Activated CD4-positive, CD25-positive, alpha-beta regulatory T cell treated with anti-CD3 and anti-CD28 coated beads, Interleukin-2, amount 50 U/mL, for 16 hours (primary cell): ENCODE results near the gene IFT172.
"Not testable (repeated sequence)": the region's sequence is repeated elsewhere in the genome, so short reads cannot be mapped to it uniquely, and the experiment has no call there.

ENCODE experiments used
- DNase-seq: peaks from one replicate; pipeline ENCODE4 v3.0.0-alpha.2; 2020; ENCODE audit warnings: low read depth, low spot score

The IFT172 gene

GRCh38 chr2:27489498-27490397 lies at the start of gene IFT172:
TSS of gene IFT172 (minus strand) at chr2:27489743. CDS start at chr2:27489653, 90 bp downstream.
- peak; percentile 98 for DNase-seq

GRCh38 chr2:27538839-27539450 lies 49.4 kb upstream of the IFT172 start:
- not testable (repeated sequence) for DNase-seq

DNA sequence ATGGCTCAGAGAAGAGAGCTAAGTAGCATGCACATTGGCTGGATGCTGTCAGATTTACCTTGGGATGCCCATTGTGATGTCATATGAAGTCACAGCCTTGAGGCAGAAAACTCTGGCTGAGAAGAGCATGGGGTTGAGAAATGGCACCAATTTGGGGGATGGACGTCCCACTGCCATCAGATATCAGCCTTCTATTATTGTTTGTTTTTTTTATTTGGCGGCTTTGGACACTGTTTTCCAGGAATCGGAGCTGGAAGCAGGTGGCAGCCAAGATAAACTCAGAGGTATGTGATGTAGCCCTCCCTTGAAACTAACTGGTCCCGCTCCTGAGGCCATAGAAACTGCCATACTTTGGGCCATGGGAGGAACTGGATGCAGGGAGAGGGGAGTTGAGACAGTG lies 47.7 kb upstream of the IFT172 start:
- no peak for DNase-seq

GRCh38 chr2:27531983-27532382 lies 42.4 kb upstream of the IFT172 start:
- DNase-seq = no peak

DNA sequence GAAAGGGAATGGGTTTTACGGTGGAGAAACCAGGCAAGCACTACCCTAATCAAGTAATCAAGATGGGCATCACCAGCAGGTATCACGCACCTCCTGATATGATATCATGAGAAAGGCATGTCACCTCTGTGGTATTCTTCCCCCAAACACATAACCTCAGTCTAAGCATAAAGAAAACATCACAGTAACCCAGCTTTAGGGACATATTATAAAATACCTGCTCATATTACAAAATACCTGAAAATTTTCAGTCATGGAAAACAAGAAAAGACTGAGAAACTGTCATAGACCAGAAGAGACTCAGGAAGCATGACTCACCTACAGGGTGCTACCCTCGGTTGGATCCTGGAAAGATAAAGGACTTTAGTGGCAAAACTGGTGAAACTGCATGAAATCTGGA lies 37.6 kb upstream of the IFT172 start:
- DNase-seq = no peak

DNA sequence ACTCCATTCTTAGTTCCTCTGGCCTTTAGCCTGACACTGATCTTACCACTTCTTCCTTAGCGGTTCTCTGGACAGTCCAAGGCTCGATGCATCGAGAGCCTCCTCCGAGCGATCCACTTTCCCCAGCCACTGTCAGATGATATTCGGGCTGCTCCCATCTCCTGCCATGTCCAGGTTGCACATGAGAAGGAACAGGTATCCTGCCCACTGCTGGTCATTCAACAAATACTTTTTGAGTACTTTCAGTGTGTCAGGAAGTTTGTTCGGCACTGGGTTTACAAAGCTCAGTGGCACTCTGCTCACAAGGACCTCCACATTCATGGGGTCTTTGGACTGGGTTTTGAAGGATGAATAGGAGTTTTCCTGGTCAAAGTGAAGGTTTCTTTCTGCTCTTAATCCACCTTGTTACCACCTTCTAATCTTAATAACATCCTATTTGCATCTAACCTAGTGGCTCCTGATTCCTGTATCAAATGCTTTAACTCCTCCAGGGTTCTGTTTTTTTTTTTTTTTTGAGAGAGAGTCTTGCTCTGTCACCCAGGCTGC lies 32.9 kb upstream of the IFT172 start:
- DNase-seq = no peak

DNA sequence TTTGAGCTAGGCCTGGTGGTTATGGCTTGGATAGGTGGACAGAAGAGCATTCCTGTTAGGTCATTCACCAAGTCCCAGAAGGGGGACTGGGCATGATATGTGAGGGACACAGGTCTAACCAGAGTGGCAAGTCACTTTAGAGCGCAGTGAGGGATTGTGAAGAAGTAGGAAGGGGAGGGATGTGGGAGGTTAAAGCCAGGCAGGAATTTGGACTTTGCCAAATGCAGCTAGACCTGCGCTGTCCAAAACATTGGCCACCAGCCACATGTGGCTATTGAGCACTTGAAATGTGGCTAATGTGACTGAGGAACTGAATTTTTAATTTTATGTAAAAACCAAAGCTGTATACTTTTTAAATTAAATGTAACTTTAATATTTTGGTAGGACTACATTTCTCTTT lies 30.8 kb upstream of the IFT172 start:
- DNase-seq = no peak

GRCh38 chr2:27518782-27519113 lies 29.2 kb upstream of the IFT172 start:
- DNase-seq = no peak

DNA sequence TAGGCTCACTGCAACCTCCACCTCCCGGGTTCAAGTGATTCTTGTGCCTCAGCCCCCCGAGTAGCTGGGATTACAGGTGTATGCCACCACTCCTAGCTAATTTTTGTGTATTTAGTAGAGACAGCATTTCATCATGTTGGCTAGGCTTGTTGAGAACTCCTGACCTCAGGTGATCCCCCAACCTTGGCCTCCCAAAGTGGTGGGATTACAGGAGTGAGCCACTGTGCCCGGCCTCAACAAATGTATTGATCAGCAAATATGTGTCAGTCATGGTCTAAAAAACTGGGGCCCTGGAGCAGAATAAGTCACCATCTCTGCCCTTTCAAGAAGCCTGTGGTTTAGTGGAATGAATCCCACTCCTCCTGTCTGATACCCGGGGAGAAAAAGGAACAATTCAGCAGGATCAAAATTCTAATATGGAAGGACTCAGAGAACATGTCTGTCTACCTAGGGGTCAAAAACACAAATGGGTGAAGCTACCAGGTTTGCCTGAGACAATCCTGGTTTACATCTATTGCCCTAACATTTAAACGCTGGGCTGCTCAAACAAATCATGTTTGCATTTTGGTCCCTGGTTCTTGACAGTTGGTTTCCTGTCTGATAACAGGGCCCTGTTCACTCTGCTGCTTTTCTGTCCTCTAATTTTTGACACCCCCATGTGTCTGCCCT lies 28.7 kb upstream of the IFT172 start:
- DNase-seq = no peak

DNA sequence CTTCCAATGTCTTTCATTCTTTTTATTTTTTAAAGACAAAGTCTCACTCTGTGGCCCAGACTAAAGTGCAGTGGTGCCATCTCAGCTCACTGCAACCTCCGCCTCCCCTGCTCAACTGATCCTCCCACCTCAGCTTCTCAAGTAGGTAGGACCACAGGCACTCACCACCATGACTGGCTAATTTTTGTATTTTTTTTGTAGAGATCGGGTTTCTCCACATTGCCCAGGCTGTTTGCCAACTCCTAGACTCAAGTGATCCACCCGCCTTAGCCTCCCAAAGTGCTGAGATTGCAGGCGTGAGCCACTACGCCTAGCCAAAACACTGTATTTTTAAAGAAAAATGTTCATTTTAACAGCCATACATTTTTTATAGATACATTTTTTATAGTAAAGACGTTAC lies 19.8 kb upstream of the IFT172 start:
- DNase-seq = no peak

GRCh38 chr2:27507293-27507692 lies 17.8 kb upstream of the IFT172 start:
- no peak for DNase-seq

DNA sequence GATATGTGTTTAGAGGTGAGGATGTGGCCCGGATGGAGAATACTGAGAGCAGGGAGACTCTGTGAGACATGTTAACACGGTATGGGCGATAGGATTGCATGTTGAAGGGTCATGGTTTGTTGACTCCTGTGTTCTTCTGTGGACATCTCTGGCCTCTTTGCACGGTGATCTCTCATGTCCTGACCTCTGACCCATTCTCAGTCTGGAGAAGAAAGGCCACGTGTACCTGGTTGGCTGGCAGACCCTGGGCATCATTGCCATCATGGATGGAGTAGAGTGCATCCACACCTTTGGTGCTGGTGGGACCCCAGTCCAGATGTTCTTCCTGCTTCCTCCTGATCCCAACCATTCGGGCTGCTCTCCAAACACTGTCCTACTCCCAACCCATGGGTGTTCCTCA lies 17.0 kb upstream of the IFT172 start:
- no peak for DNase-seq

- DNase-seq = no peak
Observed at GRCh38 chr2:27502142-27502541, 12.6 kb upstream of the IFT172 start.

DNA sequence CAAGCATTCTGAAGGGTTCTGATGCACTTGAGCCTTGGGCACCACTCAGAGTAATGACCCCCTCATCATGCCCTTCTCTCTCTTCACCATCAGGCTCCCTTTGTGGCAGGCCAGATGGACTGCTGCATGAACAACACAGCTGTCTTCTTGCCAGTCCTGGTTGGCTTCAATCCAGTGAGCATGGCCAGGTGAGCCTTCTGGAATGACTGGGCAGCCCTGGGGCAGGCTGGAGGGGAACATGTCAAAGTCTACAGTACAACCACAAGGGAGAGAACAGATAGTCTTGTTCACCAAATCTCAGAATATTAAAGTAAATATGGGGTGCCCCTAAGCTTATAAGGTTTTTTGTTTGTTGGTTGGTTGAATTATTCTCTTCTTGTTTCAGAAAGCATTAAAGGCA lies 11.5 kb upstream of the IFT172 start:
- no peak for DNase-seq

DNA sequence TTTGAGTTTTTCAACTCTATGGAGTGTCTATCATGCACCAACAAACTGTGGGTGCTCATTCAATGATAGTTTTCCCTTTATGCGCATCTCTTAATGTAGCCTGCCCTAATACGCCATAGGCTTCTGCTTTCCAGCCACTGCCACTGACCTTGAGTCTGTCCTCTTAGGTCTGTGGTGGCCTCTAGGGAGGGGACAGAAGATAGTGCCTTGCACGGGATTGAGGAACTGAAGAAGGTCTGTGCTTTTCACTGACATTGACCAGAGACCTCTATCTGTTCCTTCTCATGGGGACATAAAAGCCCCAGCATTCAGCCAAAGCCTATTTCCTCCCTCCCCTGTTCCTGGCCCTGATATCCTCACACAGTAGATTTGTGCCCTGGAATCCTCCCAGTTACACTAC lies 9.4 kb upstream of the IFT172 start:
- DNase-seq = no peak

GRCh38 chr2:27497288-27497627 lies 7.7 kb upstream of the IFT172 start:
- no peak for DNase-seq

DNA sequence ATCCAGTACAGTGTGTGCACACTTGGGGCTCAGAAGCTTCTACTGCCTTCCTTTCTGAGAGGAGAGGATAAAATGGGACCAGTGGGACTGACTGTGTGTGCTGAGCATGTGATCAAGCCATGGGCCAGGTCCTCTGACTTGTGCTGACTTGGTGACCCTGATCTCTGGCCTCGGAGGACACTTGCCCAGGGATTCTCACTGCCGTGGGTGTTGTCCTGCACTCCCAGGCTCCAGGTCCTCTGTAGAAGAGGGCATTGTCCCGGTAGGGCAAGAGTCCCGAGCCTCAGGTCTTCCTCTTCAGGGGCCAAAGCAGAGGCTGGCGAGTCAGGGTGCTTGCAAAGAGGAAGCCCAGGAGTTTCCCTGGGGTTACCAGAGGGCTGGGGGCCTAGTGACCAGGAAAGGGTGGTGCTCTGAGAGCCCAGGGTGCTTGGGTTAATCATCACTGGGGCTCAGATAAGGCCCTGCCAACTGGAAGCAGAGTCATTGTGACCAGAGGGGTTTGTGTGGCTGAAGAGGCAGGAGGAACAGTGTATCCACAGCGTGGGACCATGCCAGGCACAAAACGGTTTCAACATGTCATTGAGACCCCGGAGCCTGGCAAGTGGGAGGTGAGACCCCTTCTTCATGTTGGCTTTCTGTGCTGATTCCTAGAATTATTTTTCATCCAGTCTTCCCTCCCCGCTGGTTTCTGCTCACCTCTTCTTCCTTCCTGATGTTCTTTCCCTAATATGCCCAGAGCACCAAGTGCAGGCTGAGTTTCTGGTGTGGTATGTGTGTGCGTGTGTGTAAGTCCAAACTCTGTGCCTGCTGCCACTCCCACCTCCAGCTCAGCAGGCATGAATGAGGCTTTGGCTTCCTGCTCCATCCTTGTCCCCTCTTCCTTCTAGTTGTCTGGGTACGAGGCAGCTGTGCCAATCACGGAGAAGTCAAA lies 7.1 kb upstream of the IFT172 start, which contains the start of gene GCKR:
Gene GCKR, plus strand, starts transcription at position 483 of the 931 bp plus-strand sequence. Its CDS starts 66 bp downstream, at position 549.
- no peak for DNase-seq

GRCh38 chr2:27495840-27496356 lies 6.4 kb upstream of the IFT172 start:
- no peak for DNase-seq

DNA sequence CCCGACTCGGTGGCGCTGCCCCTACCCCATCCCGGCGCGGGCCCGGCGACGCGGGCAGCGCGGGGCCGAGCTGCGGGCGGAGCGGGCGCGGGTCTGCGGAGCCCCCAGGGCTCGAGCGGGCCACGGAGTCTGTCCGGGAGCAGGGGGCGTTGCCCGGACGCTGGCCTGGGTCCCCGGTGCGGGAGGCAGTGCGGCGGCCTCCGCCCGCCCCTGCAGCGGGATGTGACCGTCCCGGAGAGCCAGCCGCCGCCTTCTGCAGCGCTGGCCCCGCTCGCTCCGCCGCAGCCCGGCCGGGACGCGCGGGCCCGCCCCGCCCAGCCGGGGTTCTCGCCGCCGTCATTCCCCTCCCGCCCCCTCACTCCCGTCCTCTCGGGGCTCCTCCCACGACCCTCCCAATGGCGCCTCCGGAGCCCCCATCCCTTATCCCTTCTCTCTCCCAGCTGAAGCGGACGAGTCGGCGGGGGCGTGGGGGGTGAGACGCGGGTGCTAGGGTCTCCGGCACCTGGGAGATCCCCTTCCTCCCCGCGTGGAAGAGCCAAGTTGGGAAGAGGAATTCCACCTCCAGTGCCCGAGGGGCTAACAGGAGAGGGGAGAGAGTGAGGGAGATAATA lies 5.5 kb upstream of the IFT172 start, which contains the start of gene FNDC4:
Gene FNDC4, minus strand, starts transcription at position 257 of the 611 bp plus-strand sequence. CDS start 521 bp downstream, outside the sequence.
- no peak for DNase-seq

DNA sequence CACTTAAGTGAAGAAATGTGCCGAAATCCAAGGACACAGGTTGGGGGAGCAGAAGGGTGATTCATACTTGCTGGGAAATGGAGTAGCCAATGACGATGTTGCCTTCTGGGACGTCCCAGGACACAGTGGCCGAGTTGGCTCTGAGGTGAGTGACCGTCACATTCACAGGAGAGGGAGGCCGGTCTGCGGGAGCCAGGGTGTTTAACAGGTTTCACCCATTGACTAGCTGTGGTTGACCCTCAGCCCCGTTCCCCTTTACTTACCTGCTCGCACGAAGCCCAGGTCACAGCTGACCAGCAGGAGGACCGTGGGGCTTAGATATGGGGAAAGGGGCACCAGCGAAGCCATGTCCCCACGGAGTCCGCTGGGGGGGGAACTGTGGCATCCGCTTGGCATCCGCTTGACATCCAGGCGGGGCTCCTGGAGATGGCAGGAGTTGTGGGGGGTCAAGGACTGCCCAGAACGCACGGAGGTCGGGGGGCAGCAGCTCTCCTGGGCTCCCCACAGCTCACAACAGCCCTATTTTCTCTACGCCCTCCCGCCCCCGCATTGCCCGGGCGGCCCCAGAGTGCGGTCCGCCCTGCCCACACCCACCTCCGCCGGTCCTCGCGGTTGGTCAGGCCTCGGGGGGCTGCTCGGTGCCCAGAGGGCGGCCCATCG lies 4.9 kb upstream of the IFT172 start:
- DNase-seq = no peak
